Endothelial cell (in vitro differentiated cells): ENCODE data around the gene ANKS1A. TPM values are rescaled to one million over a fixed set of nuclear protein-coding genes. Genes with fewer than 3 reads are reported as not detected.

Source experiments
- DNase-seq: peaks from one replicate; pipeline ENCODE4 v3.0.0; 2021; ENCODE audit warnings: low spot score
- H3K27ac Mint-ChIP-seq: one replicate; pipeline ENCODE4 v1.8.0; 2021; ENCODE audit warnings: mixed read lengths, inconsistent platforms; ENCODE audit not compliant: unreplicated experiment
- H3K27me3 Mint-ChIP-seq: one replicate; pipeline ENCODE4 v1.8.0; 2021; ENCODE audit warnings: mild to moderate bottlenecking, moderate library complexity, mixed read lengths, inconsistent platforms; ENCODE audit not compliant: unreplicated experiment
- H3K36me3 Mint-ChIP-seq: one replicate; pipeline ENCODE4 v1.8.0; 2021; ENCODE audit warnings: mild to moderate bottlenecking, low read depth, mixed read lengths, inconsistent platforms; ENCODE audit not compliant: unreplicated experiment
- H3K4me1 Mint-ChIP-seq: one replicate; pipeline ENCODE4 v1.8.0; 2021; ENCODE audit warnings: mild to moderate bottlenecking, mixed read lengths, inconsistent platforms; ENCODE audit not compliant: unreplicated experiment
- H3K4me3 Mint-ChIP-seq: one replicate; pipeline ENCODE4 v1.8.0; 2021; ENCODE audit warnings: mild to moderate bottlenecking, mixed read lengths, inconsistent platforms; ENCODE audit not compliant: unreplicated experiment
- H3K9me3 Mint-ChIP-seq: one replicate; pipeline ENCODE4 v1.8.0; 2021; ENCODE audit warnings: mixed read lengths, inconsistent platforms; ENCODE audit not compliant: unreplicated experiment
- CTCF ChIP-seq: fragments of 200-600 bp; sonication (generic); IDR thresholded peaks from one replicate; pipeline ENCODE4 v1.5.0; 2021; ENCODE audit warnings: antibody characterized with exemption; ENCODE audit not compliant: unreplicated experiment
- total RNA-seq: library from RNA; stranded (reverse); fragmentation: NEBNext Ultra II Directional; extraction: Animal tissue kit (Norgen Biotek cat#: 25700); gene quantifications from one replicate; pipeline ENCODE4 v1.2.1, GENCODE V29; 2021; ENCODE audit not compliant: unreplicated experiment

Gene ANKS1A
- total RNA-seq, 1 donor from 2014 or later, result 20.1 TPM

- no peak overlapping the region for H3K27ac Mint-ChIP-seq
- H3K36me3 Mint-ChIP-seq, result peaks cover 20% of the 10 kb centered on the region
- no peak for TF ChIP-seq CTCF
- DNase-seq, result no peak
- H3K4me1 Mint-ChIP-seq, result peaks cover 15% of the 10 kb centered on the region
- peaks cover 8% of the 10 kb centered on the region for H3K27me3 Mint-ChIP-seq
- H3K9me3 Mint-ChIP-seq, result no peaks in the 10 kb centered on the region
- H3K4me3 Mint-ChIP-seq, result no peak overlapping the region
Observed at GRCh38 chr6:35082733-35083403, 193.8 kb downstream of the ANKS1A start.

- Mint-ChIP-seq H3K4me3 (no peak overlapping the region), H3K36me3 (peaks cover 20% of the 10 kb centered on the region)
- no peak for DNase-seq
Observed at GRCh38 chr6:35083507-35083906, 194.5 kb downstream of the ANKS1A start.

GRCh38 chr6:35084041-35084491 is 195.0 kb downstream of the ANKS1A start:
- Mint-ChIP-seq H3K27me3 (peaks cover 8% of the 10 kb centered on the region), H3K4me3 (no peak overlapping the region), H3K36me3 (peaks cover 20% of the 10 kb centered on the region), H3K27ac (no peak overlapping the region), H3K4me1 (peaks cover 25% of the 10 kb centered on the region), H3K9me3 (no peaks in the 10 kb centered on the region)
- no peak for DNase-seq
- no peak for TF ChIP-seq CTCF

More at GRCh38 chr6:35083507-35083906, 194.5 kb downstream of the ANKS1A start:
- Mint-ChIP-seq H3K27ac (no peak overlapping the region), H3K27me3 (peaks cover 8% of the 10 kb centered on the region), H3K4me1 (peaks cover 21% of the 10 kb centered on the region), H3K9me3 (no peaks in the 10 kb centered on the region)
- TF ChIP-seq CTCF, result no peak

- TF ChIP-seq CTCF, result no peak
- Mint-ChIP-seq H3K36me3 (peaks cover 20% of the 10 kb centered on the region), H3K27ac (no peak overlapping the region), H3K9me3 (no peaks in the 10 kb centered on the region), H3K4me1 (peaks cover 25% of the 10 kb centered on the region), H3K27me3 (peaks cover 10% of the 10 kb centered on the region), H3K4me3 (no peak overlapping the region)
- no peak for DNase-seq
Observed at GRCh38 chr6:35084511-35085203, 195.6 kb downstream of the ANKS1A start.
